Testis (tissue), 3 donors: ENCODE data around the gene MACROD1. TPM values are rescaled to one million over a fixed set of nuclear protein-coding genes. Genes with fewer than 3 reads are reported as not detected.

ENCODE experiments used
- DNase-seq: peaks from one replicate; pipeline ENCODE4 v3.0.0-alpha.2; 2019
- H3K27ac ChIP-seq, 2 donors: fragments of 200-600 bp; sonication (generic); one replicate each; pipeline ENCODE4 v1.5.1; 2019
- H3K27me3 ChIP-seq: fragments of 200-600 bp; sonication (generic); one replicate; pipeline ENCODE4 v1.5.1; 2019
- H3K36me3 ChIP-seq: fragments of 200-600 bp; sonication (generic); one replicate; pipeline ENCODE4 v1.5.1; 2017; ENCODE audit warnings: low read depth; ENCODE audit errors: missing control alignments
- H3K4me1 ChIP-seq: fragments of 200-600 bp; sonication (generic); one replicate; pipeline ENCODE4 v1.5.1; 2019
- H3K4me3 ChIP-seq, 2 donors: fragments of 200-600 bp; sonication (generic); one replicate each; pipeline ENCODE4 v1.5.1; 2017 to 2019
- H3K9me3 ChIP-seq: fragments of 200-600 bp; sonication (generic); one replicate; pipeline ENCODE4 v1.5.1; 2017
- POLR2A ChIP-seq: fragments of 450-650 bp; IDR thresholded peaks from one replicate; pipeline ENCODE4 v1.6.1; 2017; ENCODE audit warnings: antibody characterized with exemption, mild to moderate bottlenecking, moderate library complexity
- WGBS, 2 donors: methylation state at CpG; one replicate each; pipeline ENCODE4 v1.1.5; 2018; 5-methylcytosine and 5-hydroxymethylcytosine counted together
- intact Hi-C: fragments of 100-400 bp; cut with DNase I; formaldehyde crosslinking; loops from one replicate; pipeline ENCODE4 v1.15.1; 2023; ENCODE audit warnings: low total_unique reads
- polyA plus RNA-seq: library from polyadenylated mRNA; stranded (reverse); fragments of 350-450 nt; fragmentation: Illumina TruSeq; extraction: RNeasy Lipid Tissue Mini Kit (QIAGEN cat#74804); gene quantifications from one replicate; pipeline ENCODE4 v1.2.3, GENCODE V29; 2014; ENCODE audit warnings: low read depth, low replicate concordance; ENCODE audit not compliant: insufficient read depth
- total RNA-seq, 2 donors: library from RNA; depleted of rRNA; stranded (reverse); fragments of >200 nt; gene quantifications; one replicate each; pipeline ENCODE4 v1.2.3, GENCODE V29; 2016
- TF ChIP-seq, protein P1 (sequence below), 3 experiments: fragments of 450-650 bp in 2 of 3; fragments of 200-600 bp in 1 of 3; sonication (generic) in 1 of 3; IDR thresholded peaks; one replicate each; pipeline ENCODE4 v1.5.1; 2016 to 2019; ENCODE audit warnings: antibody characterized with exemption in 3 of 3, mild to moderate bottlenecking in 2 of 3, moderate library complexity in 1 of 3

The MACROD1 gene
- total and polyA plus RNA-seq, 3 donors from 2014 or later, result 13.3 to 15.3 (median 14.1) TPM

DNA sequence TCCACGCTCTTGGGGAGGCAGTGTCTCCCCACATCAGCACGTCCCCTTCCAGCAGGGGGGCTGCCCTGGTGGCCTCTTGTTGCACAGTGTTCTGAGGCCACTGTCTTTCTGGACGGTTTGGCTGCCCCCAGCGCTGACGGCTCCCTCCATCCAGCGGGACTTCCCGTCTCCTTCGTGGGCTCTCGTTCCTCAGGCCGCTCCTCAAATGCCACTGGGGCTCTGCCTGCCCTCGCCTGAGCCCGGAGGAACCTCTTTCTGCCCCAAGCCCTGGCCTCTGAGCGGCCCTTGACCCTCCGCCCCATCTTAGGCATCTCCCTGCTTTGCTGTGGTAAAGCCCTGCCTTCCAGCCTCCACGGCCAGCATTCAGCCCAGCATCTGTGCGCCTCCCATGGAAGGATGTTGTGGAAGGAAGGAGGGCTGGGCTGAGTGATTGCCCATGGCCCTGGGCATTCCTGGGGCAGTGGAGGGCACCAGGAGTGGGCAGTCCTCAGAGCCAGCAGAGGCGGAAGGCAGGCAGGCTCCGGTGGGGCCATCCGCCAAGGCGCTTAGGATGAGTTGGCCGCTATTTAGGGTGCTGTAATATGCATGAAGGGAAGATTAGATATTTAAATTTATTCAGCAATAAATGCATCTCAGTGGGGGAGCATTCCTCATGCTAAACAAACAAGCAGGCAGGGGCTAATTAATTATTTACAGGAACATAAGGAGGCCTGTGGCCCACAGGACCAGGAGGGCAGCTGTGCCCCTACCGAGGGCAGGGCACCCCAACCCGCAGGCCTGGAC lies 161.9 kb downstream of the MACROD1 start:
- peaks cover 34% of the 10 kb centered on the region for H3K4me1 ChIP-seq
- no peak overlapping the region for H3K4me3 ChIP-seq
- TF ChIP-seq, protein P1, sequence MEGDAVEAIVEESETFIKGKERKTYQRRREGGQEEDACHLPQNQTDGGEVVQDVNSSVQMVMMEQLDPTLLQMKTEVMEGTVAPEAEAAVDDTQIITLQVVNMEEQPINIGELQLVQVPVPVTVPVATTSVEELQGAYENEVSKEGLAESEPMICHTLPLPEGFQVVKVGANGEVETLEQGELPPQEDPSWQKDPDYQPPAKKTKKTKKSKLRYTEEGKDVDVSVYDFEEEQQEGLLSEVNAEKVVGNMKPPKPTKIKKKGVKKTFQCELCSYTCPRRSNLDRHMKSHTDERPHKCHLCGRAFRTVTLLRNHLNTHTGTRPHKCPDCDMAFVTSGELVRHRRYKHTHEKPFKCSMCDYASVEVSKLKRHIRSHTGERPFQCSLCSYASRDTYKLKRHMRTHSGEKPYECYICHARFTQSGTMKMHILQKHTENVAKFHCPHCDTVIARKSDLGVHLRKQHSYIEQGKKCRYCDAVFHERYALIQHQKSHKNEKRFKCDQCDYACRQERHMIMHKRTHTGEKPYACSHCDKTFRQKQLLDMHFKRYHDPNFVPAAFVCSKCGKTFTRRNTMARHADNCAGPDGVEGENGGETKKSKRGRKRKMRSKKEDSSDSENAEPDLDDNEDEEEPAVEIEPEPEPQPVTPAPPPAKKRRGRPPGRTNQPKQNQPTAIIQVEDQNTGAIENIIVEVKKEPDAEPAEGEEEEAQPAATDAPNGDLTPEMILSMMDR (IDR thresholded peaks at IDR 0.05), result no peak
- TF ChIP-seq POLR2A, result no peak
- no peaks in the 10 kb centered on the region for H3K9me3 ChIP-seq
- 76 to 82% methylated on average over 19 to 23 of the region's 23 CpGs for WGBS, 2 donors
- H3K36me3 ChIP-seq, result no peaks in the 10 kb centered on the region
- DNase-seq, result no peak
- no peak overlapping the region for H3K27ac ChIP-seq
- intact Hi-C loops, result no loop called here
- no peaks in the 10 kb centered on the region for H3K27me3 ChIP-seq

DNA sequence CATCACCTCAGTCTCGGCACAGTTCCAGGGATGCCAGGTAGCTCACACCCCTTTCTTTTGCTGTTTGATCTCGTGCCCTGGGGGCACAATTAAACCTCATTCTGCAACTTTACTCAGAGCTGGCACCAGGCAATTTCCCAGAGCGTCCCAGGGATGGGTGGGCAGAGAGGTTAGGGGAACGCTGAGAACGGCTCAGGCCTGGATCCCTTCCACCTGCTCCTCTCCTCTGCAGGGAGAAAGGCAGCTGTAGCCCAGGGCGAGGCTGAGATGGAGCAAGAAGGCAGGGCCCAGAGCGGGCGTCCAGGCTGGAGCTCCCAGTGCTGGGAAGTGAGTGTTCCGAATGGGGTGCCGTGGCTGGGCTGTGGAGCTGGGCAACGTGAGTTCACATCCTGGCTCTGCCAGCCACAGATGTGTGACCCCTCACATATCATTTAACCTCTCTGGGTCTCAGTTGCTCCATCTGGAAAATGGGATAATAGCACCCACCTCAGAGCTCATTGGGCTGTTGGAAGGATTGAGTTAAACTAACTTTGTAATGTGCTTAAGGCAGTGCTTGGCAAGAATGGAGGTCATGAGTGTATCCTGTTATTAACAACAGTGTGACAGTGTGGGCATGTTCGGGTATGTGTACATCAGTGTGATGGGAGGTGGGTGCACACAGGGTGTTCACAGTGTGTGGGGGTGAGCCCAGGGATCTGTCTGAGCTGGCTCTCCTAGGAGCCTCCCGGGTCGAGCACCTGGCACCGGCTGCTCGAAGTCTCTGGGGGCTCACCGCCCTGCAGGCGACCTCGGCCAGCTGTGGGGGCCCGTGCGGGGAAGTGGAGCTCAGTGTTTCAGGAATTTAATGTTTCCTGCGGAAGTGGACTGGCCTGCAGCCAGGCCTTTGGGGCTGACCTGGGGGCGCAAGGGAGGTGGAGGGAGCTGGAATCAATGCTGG lies 164.2 kb downstream of the MACROD1 start:
- peaks cover 19% of the 10 kb centered on the region for H3K4me1 ChIP-seq
- WGBS, 2 donors, result 38 to 47% methylated on average over 4 to 23 of the region's 23 CpGs
- H3K27me3 ChIP-seq, result no peaks in the 10 kb centered on the region
- H3K36me3 ChIP-seq, result no peaks in the 10 kb centered on the region
- DNase-seq, result no peak
- no peak overlapping the region for H3K4me3 ChIP-seq
- no peaks in the 10 kb centered on the region for H3K9me3 ChIP-seq
- TF ChIP-seq, protein P1 (IDR thresholded peaks at IDR 0.05), result no peak
- TF ChIP-seq POLR2A, result no peak
- intact Hi-C loops, result no loop called here
- H3K27ac ChIP-seq, result no peak overlapping the region

GRCh38 chr11:64000740-64001483 lies 165.0 kb downstream of the MACROD1 start:
- WGBS, 2 donors, result 28 to 43% methylated on average over 17 to 54 of the region's 60 CpGs
- no peak for DNase-seq
- H3K4me3 ChIP-seq, result peak overlapping the region; percentile 15 to 26

GRCh38 chr11:64000026-64000739 lies 165.7 kb downstream of the MACROD1 start:
- peak; percentile 59 for DNase-seq
- Histone ChIP-seq H3K36me3 (no peaks in the 10 kb centered on the region), H3K4me1 (peaks cover 19% of the 10 kb centered on the region), H3K4me3 (peak overlapping the region; percentile 15 to 26), H3K27me3 (no peaks in the 10 kb centered on the region), H3K27ac (no peak overlapping the region), H3K9me3 (no peaks in the 10 kb centered on the region)
- 14 to 50% methylated on average over 2 to 57 of the region's 67 CpGs for WGBS, 2 donors
- TF ChIP-seq POLR2A, result no peak
- TF ChIP-seq, protein P1 (IDR thresholded peaks at IDR 0.05), result peak; percentile 82 to 96 (median 89)
- intact Hi-C loops, result no loop called here

More at GRCh38 chr11:64000740-64001483, 165.0 kb downstream of the MACROD1 start:
- intact Hi-C loops, result no loop called here
- H3K9me3 ChIP-seq, result no peaks in the 10 kb centered on the region
- no peaks in the 10 kb centered on the region for H3K36me3 ChIP-seq
- H3K4me1 ChIP-seq, result peaks cover 19% of the 10 kb centered on the region
- no peak overlapping the region for H3K27ac ChIP-seq
- TF ChIP-seq POLR2A, result no peak
- TF ChIP-seq, protein P1 (IDR thresholded peaks at IDR 0.05), result peak in 1 of 3 experiments; percentile 4
- H3K27me3 ChIP-seq, result no peaks in the 10 kb centered on the region
